Neuron (in vitro differentiated cells): ENCODE results near the gene PLD1.
"Not testable (repeated sequence)": the region's sequence is repeated elsewhere in the genome, so short reads cannot be mapped to it uniquely, and the experiment has no call there.

Source experiments
- H2AFZ ChIP-seq: one replicate; pipeline ENCODE4 v1.6.1; 2013; ENCODE audit warnings: low read depth, mild to moderate bottlenecking, inconsistent platforms, low read length, moderate library complexity
- H3K27me3 ChIP-seq: one replicate; pipeline ENCODE4 v1.6.1; 2013; ENCODE audit warnings: low read length; ENCODE audit not compliant: insufficient read depth
- H3K36me3 ChIP-seq: one replicate; pipeline ENCODE4 v1.6.1; 2013; ENCODE audit warnings: low read length; ENCODE audit not compliant: insufficient read depth
- H3K4me1 ChIP-seq: one replicate; pipeline ENCODE4 v1.6.1; 2013; ENCODE audit warnings: low read length; ENCODE audit not compliant: insufficient read depth
- H3K4me3 ChIP-seq: 2 replicates; pipeline ENCODE4 v1.5.1; 2013; ENCODE audit warnings: mild to moderate bottlenecking, low read length, moderate library complexity
- H3K9me3 ChIP-seq: one replicate; pipeline ENCODE4 v1.6.1; 2013; ENCODE audit warnings: low read length

The PLD1 gene

GRCh38 chr3:171746320-171747222, 63.7 kb downstream of the PLD1 start:
- not testable (repeated sequence) for H3K4me3 ChIP-seq, H2AFZ ChIP-seq, H3K9me3 ChIP-seq, H3K36me3 ChIP-seq, H3K4me1 ChIP-seq, H3K27me3 ChIP-seq

GRCh38 chr3:171745577-171746319, 64.5 kb downstream of the PLD1 start:
- Histone ChIP-seq H3K36me3 (no peaks in the 10 kb centered on the region), H2AFZ (no peak overlapping the region), H3K27me3 (no peaks in the 10 kb centered on the region), H3K9me3 (peaks cover 6% of the 10 kb centered on the region), H3K4me1 (peaks cover 5% of the 10 kb centered on the region), H3K4me3 (no peak overlapping the region)

DNA sequence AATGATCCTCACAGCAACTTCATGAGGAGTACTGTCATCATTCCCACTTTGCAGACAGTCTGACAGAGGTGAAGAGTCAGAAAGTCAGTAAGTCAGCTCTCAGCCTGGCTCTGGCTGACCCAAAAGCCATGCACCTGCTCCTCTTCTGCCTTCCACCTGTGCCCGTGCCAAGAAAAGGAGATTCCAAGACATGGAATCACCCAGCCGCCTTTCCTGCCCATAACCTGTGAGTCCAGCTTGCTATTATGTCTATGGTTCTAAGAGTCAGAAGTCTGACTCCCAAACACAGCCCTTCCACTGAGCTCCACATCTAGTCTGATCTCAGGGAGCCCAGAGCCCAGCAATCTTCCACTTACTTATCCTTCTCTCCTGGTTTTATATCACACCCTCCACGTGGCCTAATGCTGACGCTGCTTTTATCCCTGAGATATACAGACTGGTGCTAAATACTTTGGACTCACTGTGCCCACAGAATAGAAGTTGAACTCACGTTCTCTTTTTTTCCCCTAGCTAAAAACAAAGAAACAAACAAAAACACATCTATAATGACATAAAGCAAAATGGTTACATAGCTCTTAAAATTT, 66.0 kb downstream of the PLD1 start:
- Histone ChIP-seq H3K27me3 (no peaks in the 10 kb centered on the region), H3K4me1 (peaks cover 5% of the 10 kb centered on the region), H3K9me3 (peaks cover 6% of the 10 kb centered on the region), H3K4me3 (no peak overlapping the region), H2AFZ (no peak overlapping the region), H3K36me3 (no peaks in the 10 kb centered on the region)

DNA sequence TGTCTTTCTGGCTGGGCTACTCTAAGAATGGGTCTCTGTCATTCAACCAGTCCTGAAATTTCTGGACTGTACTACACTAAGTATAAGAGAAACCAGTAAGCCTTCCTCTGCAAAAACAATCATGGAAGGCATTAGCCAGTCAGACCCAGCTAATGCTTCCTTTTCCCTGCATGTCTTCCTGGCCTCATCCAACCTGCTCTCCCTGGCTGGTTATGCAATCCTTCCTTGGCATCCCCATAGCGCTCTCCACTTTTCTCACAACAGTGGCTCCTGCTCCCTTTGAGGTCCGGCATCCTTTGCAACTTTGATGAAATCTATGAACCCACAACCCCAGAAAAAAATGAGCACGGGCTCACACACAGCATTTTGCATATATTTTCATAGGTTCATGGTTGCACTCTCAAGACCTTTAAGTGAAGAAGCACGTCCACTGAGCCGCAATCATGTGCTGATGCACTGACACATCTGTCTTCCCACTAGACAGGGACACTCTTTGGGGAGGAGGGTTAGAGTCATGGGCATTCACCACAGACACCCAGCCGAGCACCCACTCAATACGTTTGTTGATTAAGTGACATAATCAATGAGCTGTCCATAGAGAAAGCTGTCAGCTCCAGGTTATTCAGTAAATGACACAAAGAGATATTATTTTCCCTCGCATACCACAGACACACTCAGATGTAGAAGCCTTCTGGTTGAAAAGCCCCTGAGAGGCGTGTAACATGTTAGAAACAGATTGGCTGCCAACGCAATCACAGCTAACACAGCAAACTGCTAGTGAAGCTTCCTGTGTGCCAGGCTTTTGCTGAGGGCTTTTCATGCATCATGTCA, 66.7 kb downstream of the PLD1 start:
- Histone ChIP-seq H3K4me3 (no peak overlapping the region), H3K4me1 (peaks cover 5% of the 10 kb centered on the region), H3K9me3 (peaks cover 6% of the 10 kb centered on the region), H3K36me3 (no peaks in the 10 kb centered on the region), H2AFZ (no peak overlapping the region), H3K27me3 (no peaks in the 10 kb centered on the region)

GRCh38 chr3:171741377-171741776, 68.9 kb downstream of the PLD1 start:
- no peak overlapping the region for H2AFZ ChIP-seq
- no peaks in the 10 kb centered on the region for H3K36me3 ChIP-seq
- H3K4me3 ChIP-seq, result no peak overlapping the region
- peaks cover 5% of the 10 kb centered on the region for H3K4me1 ChIP-seq
- no peaks in the 10 kb centered on the region for H3K27me3 ChIP-seq
- H3K9me3 ChIP-seq, result peaks cover 6% of the 10 kb centered on the region

GRCh38 chr3:171736556-171736955, 73.7 kb downstream of the PLD1 start:
- no peak overlapping the region for H2AFZ ChIP-seq
- H3K4me1 ChIP-seq, result peaks cover 8% of the 10 kb centered on the region
- H3K4me3 ChIP-seq, result no peak overlapping the region
- no peaks in the 10 kb centered on the region for H3K27me3 ChIP-seq
- no peaks in the 10 kb centered on the region for H3K36me3 ChIP-seq
- no peaks in the 10 kb centered on the region for H3K9me3 ChIP-seq

GRCh38 chr3:171733561-171733960, 76.7 kb downstream of the PLD1 start:
- Histone ChIP-seq H3K27me3 (no peaks in the 10 kb centered on the region), H3K4me3 (no peak overlapping the region), H3K4me1 (peaks cover 8% of the 10 kb centered on the region), H3K9me3 (no peaks in the 10 kb centered on the region), H3K36me3 (no peaks in the 10 kb centered on the region), H2AFZ (no peak overlapping the region)

DNA sequence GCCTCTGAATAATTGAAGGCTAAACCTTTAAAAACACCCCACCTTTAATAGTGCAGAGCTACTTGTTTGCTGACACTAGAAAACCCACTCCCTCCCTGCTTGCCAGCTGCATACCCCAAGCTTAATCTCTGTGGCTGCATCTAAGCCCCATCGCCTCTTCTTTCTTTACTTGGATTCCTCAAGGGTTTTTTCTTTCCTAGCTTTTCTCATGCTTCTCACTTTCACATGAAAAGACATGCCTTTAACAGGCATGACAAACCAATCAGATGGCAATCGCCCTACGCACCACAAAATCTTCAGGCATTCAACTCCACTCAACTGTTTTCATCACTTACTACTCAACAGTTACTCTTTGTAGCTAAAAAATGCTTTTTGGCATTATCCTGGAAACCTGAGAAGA, 77.5 kb downstream of the PLD1 start:
- Histone ChIP-seq H3K27me3 (no peaks in the 10 kb centered on the region), H2AFZ (no peak overlapping the region), H3K9me3 (no peaks in the 10 kb centered on the region)

DNA sequence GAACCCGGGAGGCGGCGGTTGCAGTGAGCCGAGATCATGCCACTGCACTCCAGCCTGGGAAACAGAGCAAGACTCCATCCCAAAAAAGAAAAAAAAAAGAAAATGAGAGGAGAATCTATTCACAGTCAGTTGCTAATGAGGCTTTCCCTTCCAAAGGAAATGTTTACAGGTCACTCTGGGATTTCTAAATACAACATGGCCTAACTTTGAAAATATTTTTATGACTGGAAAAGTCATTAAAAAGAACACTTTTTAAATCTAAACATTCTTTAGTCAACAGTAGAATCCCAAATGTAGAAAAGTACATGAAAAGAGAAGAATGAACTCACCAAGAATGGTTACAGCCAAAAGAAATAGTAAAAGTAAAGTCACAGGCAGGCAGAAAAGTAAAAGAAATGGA, 78.6 kb downstream of the PLD1 start:
- Histone ChIP-seq H3K36me3 (no peaks in the 10 kb centered on the region), H3K9me3 (no peaks in the 10 kb centered on the region), H2AFZ (no peak overlapping the region), H3K4me3 (no peak overlapping the region), H3K4me1 (peaks cover 6% of the 10 kb centered on the region), H3K27me3 (no peaks in the 10 kb centered on the region)

More for the DNA sequence above, 77.5 kb downstream of the PLD1 start:
- Histone ChIP-seq H3K4me1 (peaks cover 8% of the 10 kb centered on the region), H3K36me3 (no peaks in the 10 kb centered on the region), H3K4me3 (no peak overlapping the region)

DNA sequence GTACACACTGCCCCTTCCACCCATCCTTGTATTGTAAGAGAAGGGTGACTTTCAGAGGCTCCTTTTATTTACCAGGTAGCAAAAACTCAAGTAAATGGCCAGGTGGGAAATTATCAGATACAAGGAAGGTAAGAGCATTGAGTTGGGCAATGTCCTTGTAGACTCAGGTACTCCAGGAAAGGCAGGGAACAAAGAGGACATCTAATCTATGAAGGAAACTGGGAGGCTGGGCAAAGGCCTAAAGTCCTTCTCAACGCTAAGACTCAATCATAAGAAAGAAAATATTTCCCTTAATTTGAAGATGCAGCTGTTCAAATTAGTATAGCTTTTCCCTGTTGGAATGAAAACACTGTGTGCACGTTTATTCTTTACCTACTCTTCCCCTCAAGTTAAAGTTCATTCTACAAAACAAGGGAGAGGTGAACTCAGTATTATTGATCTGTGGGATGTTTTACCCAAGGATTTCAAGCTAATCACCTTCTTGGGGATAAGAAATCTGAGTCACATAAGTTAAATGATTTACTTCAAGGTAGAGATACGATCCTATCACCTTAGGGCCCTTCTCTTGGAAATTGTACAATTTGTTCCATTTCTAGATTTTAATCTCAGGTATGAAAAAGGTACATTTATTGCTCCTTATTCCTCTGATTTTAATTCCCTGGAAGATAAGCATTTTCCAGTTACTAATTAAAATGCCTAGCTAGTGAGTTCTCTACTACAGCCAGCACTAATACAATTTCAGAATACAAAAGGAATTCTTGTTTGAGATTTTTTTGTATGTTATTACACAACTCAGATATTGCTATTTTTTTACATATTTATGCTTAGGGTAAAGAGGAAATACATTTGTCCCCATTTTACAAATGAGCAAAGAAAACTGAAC, 80.6 kb downstream of the PLD1 start:
- Histone ChIP-seq H3K27me3 (no peaks in the 10 kb centered on the region), H3K4me1 (peaks cover 2% of the 10 kb centered on the region), H3K36me3 (no peaks in the 10 kb centered on the region), H3K4me3 (no peak overlapping the region), H2AFZ (no peak overlapping the region), H3K9me3 (no peaks in the 10 kb centered on the region)

- no peaks in the 10 kb centered on the region for H3K27me3 ChIP-seq
- no peaks in the 10 kb centered on the region for H3K9me3 ChIP-seq
- H2AFZ ChIP-seq, result no peak overlapping the region
- H3K4me1 ChIP-seq, result no peaks in the 10 kb centered on the region
- no peak overlapping the region for H3K4me3 ChIP-seq
- H3K36me3 ChIP-seq, result no peaks in the 10 kb centered on the region
Measured at GRCh38 chr3:171727288-171727687, 83.0 kb downstream of the PLD1 start.
